Measurements from ENCODE around the gene BRICD5.
"Not testable (repeated sequence)": the region's sequence is repeated elsewhere in the genome, so short reads cannot be mapped to it uniquely, and the experiment has no call there.

The BRICD5 gene

DNA sequence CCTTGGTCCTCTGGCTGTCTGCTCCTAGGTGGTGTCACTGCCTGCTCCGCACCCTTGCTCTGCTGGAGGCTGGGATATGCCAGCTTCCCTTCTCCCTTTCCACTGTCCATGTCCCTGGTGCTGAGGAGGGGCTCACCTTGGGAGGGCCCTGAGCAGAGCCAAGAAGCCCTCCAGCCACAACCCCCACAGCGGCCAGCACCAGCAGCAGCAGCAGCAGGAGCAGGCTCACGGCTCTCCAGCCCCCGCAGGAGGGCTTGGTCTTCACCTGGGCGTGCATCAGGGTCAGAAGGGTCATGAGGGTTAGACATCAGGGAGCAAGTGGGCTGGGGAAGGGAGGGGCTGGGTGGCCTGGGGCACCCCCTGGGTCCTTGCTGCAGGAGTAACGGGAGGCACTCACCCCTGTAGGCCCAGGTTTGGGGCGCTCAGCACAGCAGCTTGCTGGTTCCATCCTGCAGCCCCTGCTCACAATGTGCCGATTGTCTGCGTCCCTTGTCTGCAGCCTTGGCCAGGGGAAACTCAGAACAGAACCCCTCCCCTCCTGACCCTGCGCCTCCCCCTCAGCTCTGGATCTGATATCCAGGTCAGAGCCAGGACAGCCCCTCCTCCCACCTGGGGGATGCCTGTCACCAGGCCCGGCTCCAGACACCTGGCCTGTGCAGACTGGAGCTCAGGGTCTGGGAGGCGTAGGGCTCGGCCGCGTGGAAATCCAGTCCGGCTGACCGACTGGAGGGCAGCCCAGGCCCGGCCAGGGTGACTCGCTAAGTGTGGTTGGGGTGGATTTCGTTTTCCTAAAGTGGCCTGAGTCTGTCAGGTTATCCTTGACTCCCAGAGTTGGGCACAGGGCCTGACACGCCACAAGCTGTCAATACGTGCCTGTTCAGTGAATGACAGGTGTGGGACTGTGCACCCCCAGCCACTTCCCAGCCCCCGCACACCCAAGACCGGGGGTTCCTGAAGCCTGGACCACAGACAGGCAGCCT, at the start of gene BRICD5:
TSS of gene BRICD5 (minus strand) at position 478 of the 980 bp plus-strand sequence. CDS start at position 448, 30 bp downstream.
- no peak for FAIRE-seq

DNA sequence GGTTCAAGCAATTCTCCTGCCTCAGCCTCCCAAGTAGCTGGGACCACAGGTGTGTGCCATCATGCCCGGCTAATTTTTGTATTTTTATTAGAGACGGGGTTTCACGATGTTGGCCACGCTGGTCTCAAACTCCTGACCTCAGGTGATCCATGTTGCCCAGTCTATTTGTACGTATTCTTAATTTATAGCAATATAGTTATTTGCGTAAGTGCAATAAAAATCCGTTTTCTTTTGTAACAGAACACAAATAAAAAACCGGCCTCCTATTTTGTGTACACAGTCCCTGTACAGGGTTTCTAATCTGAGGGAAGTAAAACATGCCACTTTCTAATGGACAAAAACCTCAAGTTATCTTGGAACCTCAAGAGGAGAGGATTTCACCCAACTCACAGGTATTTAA, 49.6 kb upstream of the BRICD5 start:
- FAIRE-seq: no peak

GRCh38 chr16:2258530-2258929, 47.9 kb upstream of the BRICD5 start:
- FAIRE-seq: not testable (repeated sequence)

DNA sequence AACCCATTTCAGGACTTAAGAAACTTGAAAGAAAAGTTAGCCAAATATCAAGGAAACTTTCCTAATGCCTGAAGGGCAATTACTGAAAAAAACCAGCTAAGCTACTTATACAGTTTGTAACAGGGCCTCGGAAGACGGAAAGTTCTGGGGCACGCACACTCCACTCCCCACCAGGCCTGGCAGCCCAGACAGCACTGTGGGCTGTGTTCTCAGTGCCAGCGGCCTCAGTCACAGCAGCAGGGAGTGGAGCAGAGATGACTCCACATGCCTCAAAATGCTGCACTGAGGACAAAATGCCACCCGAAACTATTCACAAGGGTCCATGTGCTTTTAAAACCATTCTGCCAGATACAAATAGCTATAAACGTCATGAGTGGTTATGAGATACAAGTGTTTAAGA, 47.1 kb upstream of the BRICD5 start:
- no peak for FAIRE-seq

DNA sequence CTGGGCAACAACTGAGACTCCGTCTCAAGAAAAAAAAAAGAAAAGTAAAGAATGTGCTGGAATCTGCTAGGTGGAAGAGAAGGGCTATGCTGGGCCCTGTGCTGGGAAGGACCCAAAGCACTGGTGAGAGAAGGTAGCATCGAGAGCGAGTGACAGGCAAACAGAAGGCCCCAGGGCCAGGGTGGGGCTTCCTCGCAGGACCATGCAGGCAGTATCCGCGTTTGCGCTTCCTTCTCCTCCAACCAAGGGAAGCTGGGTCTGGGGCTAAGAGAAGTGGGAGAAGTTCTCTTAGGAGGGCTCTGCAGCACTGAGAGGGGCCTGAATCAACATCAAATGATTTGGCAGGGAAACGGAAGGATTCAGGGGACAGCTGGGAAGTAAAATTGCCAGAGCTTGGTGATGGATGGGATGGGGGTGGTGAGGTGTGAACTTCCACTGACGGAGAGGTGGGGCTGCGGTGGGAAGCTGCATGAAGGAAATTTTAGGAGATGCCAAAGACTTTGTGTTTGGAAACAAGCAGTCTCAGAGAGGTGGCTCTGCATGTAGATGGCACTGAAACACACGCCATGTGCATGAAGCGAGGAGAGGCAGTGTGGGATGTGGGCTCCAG, 46.0 kb upstream of the BRICD5 start:
- FAIRE-seq: no peak

DNA sequence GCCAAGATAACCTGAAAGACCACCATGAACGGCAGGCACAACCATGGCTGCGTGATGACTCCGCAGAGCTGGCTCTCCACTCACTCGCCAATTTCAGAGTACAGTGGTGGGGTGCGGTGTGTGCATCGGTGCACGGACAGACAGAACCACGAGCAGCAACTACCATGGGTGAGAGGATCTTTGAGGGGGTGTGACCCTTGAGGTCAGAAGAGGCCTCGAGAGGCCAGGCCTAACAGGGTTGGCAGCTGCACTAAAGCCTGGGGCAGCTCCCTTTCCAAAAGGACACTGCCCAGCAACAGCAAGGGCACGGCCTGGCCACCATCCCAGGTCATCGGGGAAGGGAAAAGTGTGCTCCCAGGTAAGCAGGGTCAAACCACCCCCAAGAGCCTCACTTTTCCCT, 42.6 kb upstream of the BRICD5 start:
- FAIRE-seq: no peak

DNA sequence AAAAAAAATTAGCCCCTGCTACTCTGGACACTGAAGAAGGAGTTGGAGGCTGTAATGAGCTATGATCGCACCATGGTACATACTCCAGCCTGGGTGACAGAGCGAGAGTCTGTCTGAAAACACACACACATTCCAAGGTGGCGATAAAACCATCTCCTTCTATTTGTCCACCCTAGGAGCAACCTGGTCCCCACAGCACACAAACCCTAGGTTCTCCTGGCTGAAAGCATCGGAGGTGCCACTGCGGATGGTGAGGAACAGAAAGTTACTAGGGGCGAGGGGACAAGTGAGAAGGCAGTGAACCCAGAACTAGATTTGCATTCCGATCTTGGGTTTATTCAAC, 42.1 kb upstream of the BRICD5 start:
- no peak for FAIRE-seq

- FAIRE-seq: no peak
Observed at GRCh38 chr16:2251296-2252111, 40.8 kb upstream of the BRICD5 start, which contains the start of gene ECI1. Gene ECI1, minus strand, starts transcription at chr16:2251587. Its CDS starts 21 bp downstream, at chr16:2251566.

DNA sequence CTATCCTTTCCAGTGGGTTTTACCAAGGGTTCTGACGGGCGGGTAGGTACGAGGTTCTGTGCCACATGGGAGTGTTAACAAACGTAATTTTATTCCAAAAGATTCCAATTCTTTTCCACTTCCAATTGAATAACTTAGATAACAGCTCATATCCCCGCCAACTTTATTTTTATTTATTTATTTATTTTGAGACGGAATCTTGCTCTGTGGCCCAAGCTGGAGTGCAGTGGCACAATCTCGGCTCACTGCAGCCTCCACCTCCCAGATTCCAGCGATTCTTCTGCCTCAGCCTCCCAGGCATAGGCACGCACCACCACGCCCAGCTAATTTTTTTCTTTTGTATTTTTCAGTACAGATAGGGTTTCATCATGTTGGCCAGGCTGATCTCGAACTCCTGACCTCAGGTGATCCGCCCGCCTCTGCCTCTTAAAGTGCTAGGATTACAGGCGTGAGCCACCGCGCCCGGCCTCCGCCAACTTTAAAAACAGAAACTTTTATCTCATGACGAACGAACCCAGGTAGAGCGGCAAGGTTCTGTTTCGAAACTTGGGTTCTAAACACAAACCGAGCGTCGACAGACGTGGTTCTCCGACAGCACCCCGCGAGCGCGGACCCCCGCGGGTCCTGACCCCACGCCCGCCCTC, 40.1 kb upstream of the BRICD5 start:
- no peak for FAIRE-seq

DNA sequence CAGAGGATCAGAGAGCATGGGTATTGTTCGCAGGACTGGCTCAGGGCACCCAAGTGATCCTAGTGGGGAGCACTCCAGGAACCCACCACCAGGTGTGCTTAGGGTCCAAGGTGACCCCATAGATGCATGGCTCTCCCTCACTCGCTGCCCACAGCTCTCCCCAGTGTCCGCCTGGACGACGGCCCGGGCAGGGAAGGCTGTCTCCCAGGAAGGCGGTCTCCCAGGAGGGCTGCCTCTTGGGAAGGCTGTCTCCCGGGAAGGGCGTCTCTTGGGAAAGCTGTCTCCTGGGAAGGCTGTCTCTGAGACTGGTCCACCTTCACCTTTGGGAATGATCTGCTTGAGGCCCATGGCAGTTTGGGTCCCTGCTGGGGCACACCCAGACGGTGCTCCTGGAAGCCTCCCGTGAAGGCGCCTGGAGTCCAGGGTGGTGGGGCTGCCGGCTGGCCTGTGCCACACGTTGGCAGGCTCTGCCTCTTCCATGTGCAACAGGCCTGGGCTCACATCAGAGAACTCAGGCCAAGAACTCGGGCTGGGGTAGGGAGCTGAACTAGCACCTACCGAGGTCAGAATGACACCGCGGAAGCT, 35.7 kb upstream of the BRICD5 start:
- FAIRE-seq: no peak

GRCh38 chr16:2244926-2245795, 34.5 kb upstream of the BRICD5 start:
- FAIRE-seq: no peak

- no peak for FAIRE-seq
Observed at GRCh38 chr16:2244301-2244700, 33.6 kb upstream of the BRICD5 start.

DNA sequence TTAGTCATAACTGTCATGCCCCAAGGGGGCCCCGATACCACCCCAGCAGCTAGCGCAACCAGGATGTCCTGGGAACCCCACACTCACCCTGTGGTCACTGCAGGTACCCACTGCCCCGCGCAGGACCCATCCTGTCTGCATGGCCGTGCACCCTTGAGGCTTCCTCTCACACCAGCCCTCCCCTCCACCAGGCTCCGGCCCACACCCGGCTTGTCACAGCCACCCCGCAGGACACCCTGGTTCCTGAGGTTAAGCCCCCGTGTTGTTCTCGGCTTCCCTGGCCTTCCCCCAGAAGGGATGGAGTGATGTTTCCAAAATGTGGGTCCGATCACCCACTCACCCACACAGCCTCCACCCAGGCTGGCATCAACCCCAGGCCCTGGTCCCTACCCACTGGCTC, 33.1 kb upstream of the BRICD5 start:
- no peak for FAIRE-seq

GRCh38 chr16:2243031-2243528, 32.4 kb upstream of the BRICD5 start:
- no peak for FAIRE-seq

- no peak for FAIRE-seq
Observed at GRCh38 chr16:2242598-2242997, 31.9 kb upstream of the BRICD5 start.

GRCh38 chr16:2240331-2240730, 29.7 kb upstream of the BRICD5 start:
- FAIRE-seq: not testable (repeated sequence)

DNA sequence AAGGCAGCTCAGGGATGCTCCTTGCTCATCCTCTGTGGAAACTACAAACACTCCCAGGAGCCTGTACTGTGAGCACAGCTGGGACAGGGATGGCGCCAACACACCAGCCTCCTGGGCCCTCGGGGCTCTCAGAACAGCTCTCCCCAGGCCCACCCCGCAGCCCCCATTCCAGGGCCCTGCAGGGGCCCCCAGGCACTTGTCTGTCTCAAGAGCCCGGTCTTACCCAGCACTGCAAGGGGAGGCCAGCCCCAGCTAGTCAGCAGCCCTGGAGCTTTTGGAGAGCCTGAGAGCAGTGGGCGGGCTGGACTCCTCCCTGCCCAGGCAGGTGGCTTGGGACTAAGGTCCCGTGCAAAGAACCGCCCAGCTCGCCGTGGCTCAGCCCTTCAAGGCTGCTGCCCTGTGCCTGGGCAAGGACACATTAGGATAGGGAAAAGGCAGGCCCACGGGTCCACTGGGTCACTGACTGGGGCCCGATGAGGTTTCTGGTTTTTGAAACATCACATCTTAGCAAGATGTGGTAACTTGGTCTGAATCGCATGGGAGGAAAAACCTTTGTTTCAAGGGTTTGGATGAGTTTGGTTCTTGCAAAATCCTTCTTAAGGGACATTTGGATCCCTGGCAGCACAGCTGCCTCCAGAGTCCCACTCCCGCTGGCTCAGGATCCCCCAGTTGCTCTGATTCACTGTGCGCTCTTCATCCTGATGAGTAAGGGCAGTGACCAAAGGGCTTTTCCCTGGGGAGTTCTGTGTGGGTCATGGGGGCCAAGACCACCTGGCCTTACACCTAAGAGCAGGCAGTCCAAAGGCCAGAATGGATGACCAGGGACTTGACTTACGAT, 28.4 kb upstream of the BRICD5 start:
- FAIRE-seq: no peak

- FAIRE-seq: no peak
Observed at GRCh38 chr16:2238150-2238837, 27.6 kb upstream of the BRICD5 start.

DNA sequence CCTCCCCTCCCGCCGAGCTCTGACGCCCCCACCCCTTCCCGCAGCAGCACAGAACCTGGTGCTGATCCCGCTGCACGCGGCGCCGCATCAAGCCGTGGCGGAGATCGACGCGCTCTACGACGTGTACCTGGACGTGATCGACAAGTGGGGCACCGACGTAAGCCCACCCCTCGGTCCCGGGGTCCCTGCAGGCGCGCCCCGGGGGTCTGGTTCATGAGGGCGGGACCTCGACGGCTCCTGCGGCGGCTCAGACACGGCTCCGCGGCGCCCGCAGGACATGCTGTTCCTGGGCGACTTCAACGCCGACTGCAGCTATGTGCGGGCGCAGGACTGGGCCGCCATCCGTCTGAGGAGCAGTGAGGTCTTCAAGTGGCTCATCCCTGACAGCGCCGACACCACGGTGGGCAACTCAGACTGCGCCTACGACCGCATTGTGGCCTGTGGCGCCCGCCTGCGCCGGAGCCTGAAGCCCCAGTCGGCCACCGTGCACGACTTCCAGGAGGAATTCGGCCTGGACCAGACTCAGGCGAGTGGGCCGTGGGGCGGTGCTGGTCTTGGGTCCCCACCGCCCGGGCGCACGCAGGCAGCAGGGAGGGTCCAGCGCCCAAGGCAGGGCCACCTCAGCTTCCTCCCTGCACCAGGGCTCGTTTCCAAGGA, 27.0 kb upstream of the BRICD5 start:
- no peak for FAIRE-seq
